Parathyroid adenoma (tissue), 2 donors: ENCODE data around the gene COL4A1.

Experiments used
- H2AFZ ChIP-seq: fragments of 300-600 bp; sonication (generic); one replicate; pipeline ENCODE4 v1.7.0; 2017; ENCODE audit warnings: antibody characterized with exemption, mild to moderate bottlenecking
- H3K27ac ChIP-seq: fragments of 300-600 bp; sonication (generic); one replicate; pipeline ENCODE4 v1.7.0; 2017
- H3K27me3 ChIP-seq: fragments of 300-600 bp; sonication (generic); one replicate; pipeline ENCODE4 v1.7.0; 2017; ENCODE audit warnings: low read length; ENCODE audit not compliant: control insufficient read depth, insufficient read depth
- H3K36me3 ChIP-seq: fragments of 300-600 bp; sonication (generic); one replicate; pipeline ENCODE4 v1.7.0; 2017; ENCODE audit warnings: low read length; ENCODE audit not compliant: control insufficient read depth, insufficient read depth
- H3K4me1 ChIP-seq: fragments of 300-600 bp; sonication (generic); one replicate; pipeline ENCODE4 v1.7.0; 2017; ENCODE audit warnings: control low read depth
- H3K4me2 ChIP-seq: fragments of 300-600 bp; sonication (generic); one replicate; pipeline ENCODE4 v1.7.0; 2017; ENCODE audit warnings: low read length
- H3K4me3 ChIP-seq: fragments of 300-600 bp; sonication (generic); one replicate; pipeline ENCODE4 v1.7.0; 2017; ENCODE audit warnings: low read depth, low read length
- H3K79me2 ChIP-seq: fragments of 300-600 bp; sonication (generic); one replicate; pipeline ENCODE4 v1.7.0; 2017; ENCODE audit warnings: control low read depth
- H3K9ac ChIP-seq: fragments of 300-600 bp; sonication (generic); one replicate; pipeline ENCODE4 v1.7.0; 2017; ENCODE audit warnings: mild to moderate bottlenecking
- H3K9me3 ChIP-seq: fragments of 300-600 bp; sonication (generic); one replicate; pipeline ENCODE4 v1.7.0; 2017; ENCODE audit warnings: low read length; ENCODE audit not compliant: control insufficient read depth
- CTCF ChIP-seq: fragments of 300-600 bp; sonication (generic); IDR thresholded peaks from one replicate; pipeline ENCODE4 v1.7.0; 2017; ENCODE audit warnings: antibody characterized with exemption, mild to moderate bottlenecking
- donor health status: primary hyperparathyroidism.

The COL4A1 gene

GRCh38 chr13:110249326-110249725 is 57.6 kb downstream of the COL4A1 start:
- Histone ChIP-seq H3K4me3 (no peak overlapping the region), H3K36me3 (no peaks in the 10 kb centered on the region), H3K27me3 (no peaks in the 10 kb centered on the region), H3K4me1 (no peaks in the 10 kb centered on the region), H3K79me2 (no peaks in the 10 kb centered on the region), H3K9ac (no peak overlapping the region), H3K9me3 (no peaks in the 10 kb centered on the region), H3K27ac (peak overlapping the region; percentile 11), H2AFZ (no peak overlapping the region), H3K4me2 (no peak overlapping the region)
- TF ChIP-seq CTCF = no peak

GRCh38 chr13:110248449-110249143 is 58.4 kb downstream of the COL4A1 start:
- Histone ChIP-seq H3K4me2 (no peak overlapping the region), H3K27ac (peak overlapping the region; percentile 36), H3K9ac (no peak overlapping the region), H3K36me3 (no peaks in the 10 kb centered on the region), H2AFZ (no peak overlapping the region), H3K4me3 (no peak overlapping the region), H3K4me1 (no peaks in the 10 kb centered on the region), H3K79me2 (no peaks in the 10 kb centered on the region), H3K27me3 (no peaks in the 10 kb centered on the region), H3K9me3 (no peaks in the 10 kb centered on the region)
- TF ChIP-seq CTCF = no peak

GRCh38 chr13:110246530-110246929 is 60.4 kb downstream of the COL4A1 start:
- Histone ChIP-seq H3K9ac (no peak overlapping the region), H3K27me3 (no peaks in the 10 kb centered on the region), H3K79me2 (no peaks in the 10 kb centered on the region), H3K36me3 (no peaks in the 10 kb centered on the region), H3K4me2 (no peak overlapping the region), H3K9me3 (no peaks in the 10 kb centered on the region), H2AFZ (no peak overlapping the region), H3K4me3 (no peak overlapping the region), H3K4me1 (no peaks in the 10 kb centered on the region), H3K27ac (peak overlapping the region; percentile 11)
- TF ChIP-seq CTCF = no peak

GRCh38 chr13:110245416-110245899 is 61.5 kb downstream of the COL4A1 start:
- Histone ChIP-seq H3K79me2 (no peaks in the 10 kb centered on the region), H2AFZ (no peak overlapping the region), H3K9me3 (no peaks in the 10 kb centered on the region), H3K27me3 (no peaks in the 10 kb centered on the region), H3K9ac (no peak overlapping the region), H3K4me1 (no peaks in the 10 kb centered on the region), H3K4me3 (no peak overlapping the region), H3K4me2 (no peak overlapping the region), H3K27ac (peak overlapping the region; percentile 19), H3K36me3 (no peaks in the 10 kb centered on the region)
- TF ChIP-seq CTCF = no peak

- TF ChIP-seq CTCF = no peak
- Histone ChIP-seq H3K9me3 (no peaks in the 10 kb centered on the region), H3K36me3 (no peaks in the 10 kb centered on the region), H3K9ac (no peak overlapping the region), H3K4me1 (no peaks in the 10 kb centered on the region), H3K79me2 (no peaks in the 10 kb centered on the region), H2AFZ (no peak overlapping the region), H3K27ac (no peak overlapping the region), H3K27me3 (no peaks in the 10 kb centered on the region), H3K4me3 (no peak overlapping the region), H3K4me2 (no peak overlapping the region)
Observed at GRCh38 chr13:110244976-110245375, 62.0 kb downstream of the COL4A1 start.
